Uterus (tissue), 2 donors: ENCODE data around the gene SMIM34.
"Not testable (repeated sequence)": the region's sequence is repeated elsewhere in the genome, so short reads cannot be mapped to it uniquely, and the experiment has no call there.

ENCODE experiments used
- CTCF ChIP-seq, 4 experiments: fragments of 200-600 bp in 2 of 4; fragments of 450-650 bp in 2 of 4; sonication (generic) in 2 of 4; IDR thresholded peaks; one replicate each; pipeline ENCODE4 v1.5.1; 2016 to 2019; ENCODE audit warnings: antibody characterized with exemption in 4 of 4, mild to moderate bottlenecking in 2 of 4, moderate library complexity in 1 of 4
- POLR2A ChIP-seq, 2 donors: fragments of 450-650 bp; IDR thresholded peaks; one replicate each; pipeline ENCODE4 v1.6.1; 2016; ENCODE audit warnings: antibody characterized with exemption in 2 of 2, mild to moderate bottlenecking in 1 of 2, moderate library complexity in 1 of 2

- TF ChIP-seq CTCF, POLR2A (IDR thresholded peaks at IDR 0.05): not testable (repeated sequence)
Observed at GRCh38 chr21:34400522-34400921, 23.2 kb downstream of the SMIM34 start.
